Femur (tissue), 1 donor: ENCODE measurements around the gene LPP.

Source experiments
- DNase-seq: peaks from one replicate; pipeline ENCODE4 v3.0.0-alpha.2; 2017

LPP gene

DNA sequence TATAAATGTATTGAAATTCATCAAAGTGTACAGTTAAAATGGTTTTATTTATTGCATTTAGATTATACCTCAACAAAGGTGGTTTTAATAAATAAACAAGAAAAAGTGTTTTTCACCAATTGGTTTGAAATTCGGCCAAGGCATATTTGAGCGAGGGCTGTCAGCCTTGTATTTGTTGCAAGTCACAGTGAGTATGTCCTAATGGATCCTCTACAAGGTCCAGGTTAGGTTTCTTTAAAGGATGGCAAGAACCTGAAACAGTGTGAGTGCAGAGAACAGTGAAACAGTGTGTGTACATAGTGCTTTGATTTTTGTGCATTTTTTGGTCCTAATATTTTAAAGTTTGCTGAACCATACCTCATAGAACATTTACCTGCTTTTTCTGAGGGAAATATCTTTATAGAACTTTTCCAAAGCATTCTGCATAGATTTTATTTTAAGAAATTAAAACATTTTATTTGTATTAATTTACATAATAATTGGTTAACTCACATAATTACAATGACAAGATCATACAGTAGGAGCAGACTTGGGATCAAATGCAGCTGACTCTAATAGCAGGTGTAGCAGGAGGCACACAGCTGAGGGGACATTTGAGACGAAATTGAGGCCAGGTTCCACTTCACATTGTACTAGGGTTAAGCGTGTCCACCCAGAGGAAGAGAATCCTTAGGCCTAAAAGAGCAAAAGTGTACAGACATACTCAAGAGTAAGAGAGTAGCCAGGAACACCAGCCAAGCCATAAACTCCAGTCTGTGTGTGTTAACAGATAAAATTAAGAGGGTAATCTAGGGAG is 589.0 kb downstream of the LPP start:
- DNase-seq, result no peak

DNA sequence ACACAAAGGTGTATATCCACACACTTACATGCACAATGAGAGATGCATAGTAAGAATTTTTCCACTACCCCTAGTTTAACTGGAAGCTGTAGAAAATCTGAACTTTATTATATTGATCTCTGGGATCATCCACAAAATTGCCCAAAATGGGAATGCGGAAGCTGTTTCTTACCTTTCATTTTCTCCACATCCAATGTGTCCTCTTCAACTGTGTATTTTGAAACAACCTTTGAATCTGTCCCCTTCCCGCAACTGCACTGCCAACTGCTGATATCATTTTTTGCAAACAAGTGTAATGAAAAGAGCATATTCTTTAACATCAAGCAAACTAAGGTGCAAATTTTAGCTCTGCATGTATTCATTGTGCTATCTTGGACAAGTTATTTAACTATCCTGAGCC is 590.2 kb downstream of the LPP start:
- DNase-seq, result no peak

DNA sequence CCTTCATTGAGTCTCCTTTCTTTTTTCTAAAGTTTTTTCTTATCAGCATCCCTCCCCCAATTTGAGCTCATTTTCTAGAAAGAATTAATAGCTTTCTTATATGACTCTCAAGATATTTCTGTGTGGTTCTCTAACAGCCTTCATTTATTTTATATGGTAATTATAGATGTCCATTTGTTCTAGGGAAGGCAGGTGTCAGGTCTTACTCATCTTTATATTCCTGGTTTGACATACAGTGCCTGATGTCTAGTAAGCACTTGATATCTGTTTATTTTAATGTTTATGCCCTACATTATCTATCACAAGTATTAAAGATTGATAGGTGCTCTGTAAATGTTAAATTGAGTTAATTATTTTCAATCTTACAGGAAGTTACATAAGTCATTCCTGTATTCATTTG is 591.1 kb downstream of the LPP start:
- DNase-seq, result no peak

DNA sequence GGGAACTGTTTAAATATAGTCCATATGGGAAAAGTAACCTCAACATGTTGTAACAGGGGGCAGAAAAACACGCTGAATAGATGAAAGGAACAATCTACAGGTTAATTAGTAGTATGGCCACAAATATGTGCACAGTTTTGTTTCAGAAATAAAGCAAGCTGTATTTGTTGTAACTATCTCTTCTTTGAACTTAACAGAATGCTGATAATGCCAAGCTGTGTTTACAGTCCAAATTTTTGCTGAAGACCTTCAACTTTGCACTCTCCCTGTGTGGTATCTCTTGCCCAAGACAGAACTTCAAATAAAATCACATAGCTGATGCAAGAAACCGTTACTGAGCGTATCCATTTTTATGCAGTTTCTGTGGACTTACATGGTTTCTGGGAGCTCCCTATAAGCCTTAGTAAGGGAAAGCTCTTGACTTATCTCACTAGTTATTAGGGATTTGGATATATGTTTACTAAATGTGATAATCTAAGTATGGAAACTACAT is 592.4 kb downstream of the LPP start:
- no peak for DNase-seq

DNA sequence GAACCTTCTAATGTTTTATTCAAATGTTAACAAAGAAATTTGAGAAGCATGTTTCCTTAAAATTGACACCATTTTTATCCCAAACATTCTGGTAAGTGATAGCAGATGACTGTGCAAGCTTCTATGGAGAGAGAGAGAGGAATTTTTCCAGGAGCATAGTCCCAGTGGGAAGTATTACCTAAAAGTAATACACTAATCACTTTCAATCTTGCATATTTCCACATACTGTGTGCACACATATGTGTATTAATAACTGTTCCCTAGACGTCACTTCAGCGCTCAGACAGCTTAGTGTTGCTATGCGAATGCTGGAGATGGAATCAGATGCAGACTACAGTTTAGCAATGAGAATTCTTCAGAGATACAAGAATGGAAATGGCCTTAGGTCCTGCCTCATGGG is 593.5 kb downstream of the LPP start:
- DNase-seq, result no peak

DNA sequence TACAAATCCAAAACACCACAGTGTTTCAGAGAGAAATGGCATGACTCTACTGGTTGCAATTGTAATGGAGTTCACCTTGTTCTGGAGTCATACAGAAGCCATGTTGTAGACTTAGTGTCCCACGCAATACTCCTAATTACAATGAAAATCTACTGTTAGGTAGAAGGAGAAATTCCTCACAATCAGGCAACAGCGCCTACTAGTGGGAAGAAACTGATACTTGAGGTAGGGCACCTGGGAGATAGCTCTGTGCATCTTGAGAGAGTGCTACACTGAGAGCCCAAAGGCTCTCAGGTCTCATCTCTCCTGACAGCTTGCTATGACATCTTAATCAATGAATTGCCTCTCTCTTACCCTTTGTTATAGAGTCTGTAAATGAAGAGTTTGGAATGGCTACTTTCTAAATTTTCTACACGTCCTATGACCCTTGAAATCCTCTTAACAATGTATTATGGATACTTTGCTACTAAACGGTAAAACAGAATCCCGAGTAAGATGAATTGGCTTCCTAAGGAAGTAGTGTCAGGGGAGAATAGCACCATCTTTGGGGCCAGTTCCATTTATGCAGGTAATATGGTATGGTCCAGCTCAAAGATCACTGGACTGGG is 595.2 kb downstream of the LPP start:
- no peak for DNase-seq

DNA sequence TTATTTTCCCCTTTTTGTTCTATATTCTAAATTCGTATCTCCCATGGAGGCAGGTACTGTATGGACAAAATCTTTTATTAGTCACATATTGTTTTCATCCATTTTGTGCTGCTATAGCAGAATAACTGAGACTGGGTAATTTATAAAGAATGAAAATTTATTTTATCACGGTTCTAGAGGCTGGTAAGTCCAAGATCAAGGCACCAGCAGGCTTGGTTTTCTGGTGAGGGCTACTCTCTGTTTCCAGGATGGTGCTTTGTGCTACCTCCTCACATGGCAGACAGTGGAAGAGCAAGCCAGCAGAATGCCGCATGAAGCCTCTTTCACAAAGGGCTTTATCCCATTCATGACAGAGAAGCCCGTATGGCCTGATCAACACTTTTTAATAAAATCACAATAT is 595.9 kb downstream of the LPP start:
- no peak for DNase-seq

DNA sequence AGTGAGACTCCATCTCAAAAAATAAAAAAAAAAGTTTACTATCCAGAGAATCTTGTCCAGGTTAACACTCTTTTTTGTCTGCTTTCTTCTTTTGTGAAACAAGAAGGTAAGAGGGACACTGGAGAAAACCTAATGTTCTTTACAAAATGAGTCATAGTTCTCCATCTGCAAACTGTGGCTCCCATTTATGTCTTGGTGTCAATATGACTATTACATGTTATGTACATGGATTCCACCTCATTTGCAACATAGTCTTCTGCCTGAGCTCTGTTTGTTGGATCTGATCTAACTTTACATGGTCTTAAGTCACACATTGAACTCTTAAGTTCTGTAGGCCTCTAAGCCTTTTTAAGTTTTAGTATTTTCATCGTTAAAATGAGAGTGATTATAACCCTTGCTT is 596.7 kb downstream of the LPP start:
- no peak for DNase-seq

DNA sequence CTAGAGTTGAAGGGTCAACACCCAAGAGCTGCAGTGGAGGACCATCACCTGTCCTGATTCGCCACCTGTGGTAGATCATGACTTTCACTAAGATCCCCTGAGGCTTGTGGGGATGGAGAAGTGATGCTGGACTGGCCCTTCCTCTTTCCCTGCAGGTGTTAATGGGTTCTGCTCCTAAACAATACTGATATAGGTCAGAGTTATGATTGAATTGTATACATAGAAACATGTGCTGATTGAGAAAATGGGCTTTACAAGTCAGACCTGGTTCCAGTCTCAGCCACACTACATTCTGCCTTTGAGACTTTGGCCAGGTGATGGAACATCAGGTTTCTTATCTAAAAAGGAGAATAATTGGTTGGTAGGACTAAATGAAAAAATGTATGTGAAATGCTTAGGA is 598.9 kb downstream of the LPP start:
- DNase-seq, result no peak

DNA sequence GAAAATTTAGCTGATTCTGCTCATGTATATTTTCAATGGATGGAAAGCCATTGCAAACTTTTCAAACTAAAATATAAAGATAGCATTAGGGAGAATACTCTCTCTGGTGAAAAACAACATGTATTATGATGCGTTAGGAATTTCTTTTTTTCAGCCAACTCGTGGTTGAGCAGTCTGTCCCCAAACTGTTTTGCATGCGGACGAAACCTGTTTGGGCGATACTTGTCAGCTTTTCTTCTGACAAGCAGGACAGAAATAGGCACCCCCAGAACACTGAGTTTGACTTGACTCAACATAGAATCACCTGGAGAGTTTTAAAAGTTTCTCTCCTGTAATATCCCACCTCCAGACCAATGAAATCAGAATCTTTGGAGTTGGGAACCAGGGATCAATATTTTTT is 600.3 kb downstream of the LPP start:
- no peak for DNase-seq

DNA sequence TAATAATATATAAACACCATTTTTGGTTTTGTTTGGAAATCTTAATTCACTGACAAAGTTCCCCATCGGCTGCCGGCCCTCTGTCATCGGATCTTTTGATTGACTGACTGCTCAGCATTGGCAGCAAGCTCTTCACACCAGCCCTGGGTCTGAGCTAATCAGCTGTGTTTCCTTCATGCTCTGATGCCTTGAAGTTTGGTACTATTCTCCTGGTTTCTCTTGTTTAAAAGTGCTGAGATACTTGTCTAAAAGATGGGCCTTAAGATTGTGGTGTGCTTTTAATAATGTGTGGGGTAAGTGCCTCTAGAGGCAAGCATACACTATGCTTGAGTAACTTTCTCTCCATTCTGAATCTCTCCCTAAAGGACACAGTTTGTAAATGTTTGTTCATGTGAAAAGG is 602.3 kb downstream of the LPP start:
- no peak for DNase-seq

DNA sequence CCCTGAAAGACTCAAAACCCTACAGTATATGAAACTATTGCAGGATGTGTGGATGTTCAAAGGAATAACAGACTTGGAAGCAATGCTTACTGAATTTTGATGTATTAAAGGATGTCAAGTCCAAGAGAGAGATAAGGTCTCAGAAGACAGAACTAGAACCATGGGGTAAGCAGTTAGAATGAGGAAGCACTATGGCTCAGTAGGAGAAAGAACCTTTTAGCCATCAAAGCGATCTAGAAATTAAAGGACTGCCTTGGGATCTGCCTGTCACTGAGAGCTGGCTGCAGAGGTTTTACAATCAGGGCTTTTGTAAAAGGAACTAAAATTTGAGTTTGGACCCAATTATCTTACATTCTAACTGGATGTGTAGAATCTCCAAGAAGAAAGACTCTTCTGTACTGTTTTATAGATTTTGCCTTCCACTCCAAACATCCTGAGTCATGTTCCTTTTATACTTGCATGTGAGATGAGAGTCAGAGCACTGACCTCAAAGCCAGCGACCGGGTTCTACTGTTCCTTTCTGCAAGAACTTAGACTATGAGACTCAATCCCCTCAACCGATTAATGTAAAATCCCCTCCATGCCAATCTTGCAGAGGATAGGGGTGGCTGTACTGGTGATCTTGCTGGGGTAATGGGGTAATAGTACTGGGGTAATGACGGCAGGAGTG is 605.5 kb downstream of the LPP start:
- no peak for DNase-seq

DNA sequence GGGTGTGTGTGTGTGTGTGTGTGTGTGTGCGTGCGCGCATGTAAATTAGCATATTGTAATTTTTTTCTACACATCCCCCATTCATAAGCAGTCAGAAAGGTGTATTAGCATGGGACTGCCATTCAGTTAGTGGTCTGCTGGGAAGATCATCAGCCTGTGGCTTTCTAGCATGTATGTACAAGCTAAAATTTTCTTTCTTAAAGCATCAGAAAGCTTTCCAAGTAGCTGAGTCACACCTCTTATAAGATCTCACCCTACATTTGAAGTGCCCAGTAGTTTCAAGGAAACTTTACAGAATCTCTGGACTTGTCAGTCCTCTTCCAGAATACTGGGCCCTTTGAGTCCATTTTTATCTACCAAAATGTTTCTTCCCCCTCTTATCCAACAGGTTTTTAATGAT is 606.5 kb downstream of the LPP start:
- DNase-seq, result no peak

DNA sequence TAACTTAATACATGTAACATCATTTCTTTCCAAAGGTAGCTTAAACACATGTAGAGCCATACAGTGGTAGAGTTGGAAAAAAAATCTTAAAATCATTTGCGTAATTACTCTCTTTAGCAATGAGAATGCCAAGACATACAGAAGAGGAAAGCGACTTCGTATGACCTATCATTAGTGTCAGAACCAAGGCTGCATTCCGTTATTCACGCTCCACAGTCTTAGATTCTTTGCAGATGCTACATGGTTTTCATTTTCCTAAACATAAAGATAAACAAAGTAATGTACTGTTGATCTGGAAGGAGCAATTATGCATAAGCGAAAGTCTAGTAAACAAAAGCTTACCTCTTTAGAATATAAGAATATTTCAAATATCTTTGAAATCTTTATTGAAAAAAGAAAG is 607.5 kb downstream of the LPP start:
- no peak for DNase-seq

DNA sequence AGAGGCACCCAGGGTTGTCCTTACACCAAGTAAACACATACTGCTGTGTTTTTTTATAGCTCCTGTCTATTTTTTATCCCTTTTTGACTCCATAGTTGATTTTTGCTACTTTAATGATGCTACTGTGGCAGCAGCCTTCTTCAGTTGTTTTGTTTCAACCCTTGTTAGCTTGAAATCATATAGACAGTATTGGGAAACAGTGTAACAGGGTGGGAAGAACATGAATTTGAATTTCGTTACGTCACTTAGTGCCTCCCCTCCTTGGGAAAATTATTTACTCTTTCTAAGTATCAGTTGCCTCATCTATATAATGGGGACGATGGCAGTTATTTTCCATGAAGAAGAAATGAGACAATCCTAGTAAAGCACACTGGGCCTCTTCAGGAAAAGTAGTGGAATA is 608.0 kb downstream of the LPP start:
- no peak for DNase-seq

DNA sequence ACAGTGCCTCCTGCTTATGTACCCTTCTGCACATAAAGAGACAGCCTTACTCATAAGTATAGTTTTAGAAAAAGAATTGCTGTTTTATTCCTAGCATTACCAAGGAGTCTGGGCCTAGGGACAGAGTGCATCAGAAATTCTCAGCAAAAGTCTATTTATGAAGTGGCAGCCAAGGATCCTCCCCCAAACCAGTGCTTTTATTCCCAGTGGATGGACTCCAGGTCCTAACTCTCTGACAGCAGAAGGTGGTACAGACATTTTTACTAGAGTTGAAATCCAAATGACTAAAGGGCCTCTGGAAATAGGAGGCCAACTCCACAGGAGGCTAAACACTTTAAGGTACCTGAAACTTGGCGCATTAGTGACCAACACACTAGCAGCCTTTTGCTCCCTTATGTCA is 610.7 kb downstream of the LPP start:
- no peak for DNase-seq

DNA sequence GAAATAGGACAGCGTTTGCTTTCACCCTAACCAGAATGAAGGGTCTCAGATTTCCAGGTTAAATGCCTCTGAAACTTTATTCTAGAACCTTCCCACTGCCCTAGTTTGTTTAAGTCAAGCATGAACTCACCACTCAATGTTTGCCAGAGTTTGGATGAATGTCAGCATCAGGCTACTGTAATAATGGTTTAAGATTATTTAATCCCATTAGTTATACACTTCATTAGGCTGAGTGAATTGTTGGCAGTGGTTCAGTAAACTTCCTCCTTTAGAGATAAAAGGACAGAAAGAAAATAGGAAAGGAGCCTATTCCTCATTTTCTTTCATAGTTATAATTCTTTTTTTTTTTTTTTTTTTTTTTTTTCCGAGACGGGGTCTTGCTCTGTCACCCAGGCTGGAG is 615.9 kb downstream of the LPP start:
- DNase-seq, result no peak

DNA sequence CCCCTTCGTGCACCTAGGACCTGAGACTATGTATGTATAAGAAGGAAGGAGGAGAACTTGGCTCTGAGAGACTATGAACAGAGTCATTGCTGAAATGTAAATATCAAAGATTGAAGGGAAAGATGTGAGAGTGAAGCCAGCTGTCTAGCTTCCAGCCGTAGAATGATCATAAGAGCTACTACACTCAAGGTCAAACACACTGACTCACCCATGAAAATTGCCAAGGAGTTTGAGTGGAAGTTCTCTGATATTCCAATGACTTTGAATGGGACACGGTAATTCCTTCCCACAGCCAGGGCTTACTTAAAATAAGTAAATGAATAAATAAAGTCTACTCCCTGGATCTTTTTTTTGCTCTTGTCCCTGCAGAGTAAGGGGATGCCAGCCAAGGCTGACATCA is 618.9 kb downstream of the LPP start:
- no peak for DNase-seq

DNA sequence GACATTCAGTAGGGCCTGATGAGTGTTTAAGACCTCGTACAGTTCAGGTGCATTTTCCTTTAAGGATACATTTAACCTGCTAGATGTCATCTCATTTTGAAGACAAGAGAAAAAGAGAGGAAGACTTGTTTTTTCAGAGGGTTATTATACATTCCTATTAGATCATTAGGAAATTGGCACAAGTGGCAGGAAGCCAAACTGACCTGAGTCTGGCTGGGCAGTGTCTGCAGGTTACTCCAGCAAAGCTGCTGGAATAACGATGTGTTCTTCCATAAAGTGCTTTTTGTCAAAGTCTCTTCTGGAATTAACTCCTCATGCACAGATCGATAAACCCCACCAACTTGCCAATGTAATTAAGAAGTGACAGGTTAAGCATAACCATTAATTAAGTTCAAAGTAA is 621.5 kb downstream of the LPP start:
- DNase-seq, result no peak

DNA sequence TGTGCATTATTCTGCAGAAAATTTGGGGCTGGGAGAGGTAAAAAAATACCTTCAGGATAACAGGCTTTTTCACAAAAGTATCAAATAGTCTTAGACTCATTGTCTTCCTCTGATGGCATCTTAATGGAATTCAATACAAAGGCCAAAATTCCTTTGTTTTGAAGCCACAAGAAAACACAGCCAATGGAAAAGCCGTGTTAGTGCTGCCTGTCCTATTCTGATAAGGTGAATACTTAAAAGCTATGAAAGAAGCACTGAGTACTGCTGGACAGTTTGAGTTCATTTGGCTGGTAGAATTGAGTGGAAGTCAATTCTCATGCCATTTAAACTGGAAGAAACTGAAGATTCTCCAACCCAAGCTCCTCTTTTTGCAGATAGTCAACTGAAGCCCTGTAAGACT is 622.5 kb downstream of the LPP start:
- no peak for DNase-seq

DNA sequence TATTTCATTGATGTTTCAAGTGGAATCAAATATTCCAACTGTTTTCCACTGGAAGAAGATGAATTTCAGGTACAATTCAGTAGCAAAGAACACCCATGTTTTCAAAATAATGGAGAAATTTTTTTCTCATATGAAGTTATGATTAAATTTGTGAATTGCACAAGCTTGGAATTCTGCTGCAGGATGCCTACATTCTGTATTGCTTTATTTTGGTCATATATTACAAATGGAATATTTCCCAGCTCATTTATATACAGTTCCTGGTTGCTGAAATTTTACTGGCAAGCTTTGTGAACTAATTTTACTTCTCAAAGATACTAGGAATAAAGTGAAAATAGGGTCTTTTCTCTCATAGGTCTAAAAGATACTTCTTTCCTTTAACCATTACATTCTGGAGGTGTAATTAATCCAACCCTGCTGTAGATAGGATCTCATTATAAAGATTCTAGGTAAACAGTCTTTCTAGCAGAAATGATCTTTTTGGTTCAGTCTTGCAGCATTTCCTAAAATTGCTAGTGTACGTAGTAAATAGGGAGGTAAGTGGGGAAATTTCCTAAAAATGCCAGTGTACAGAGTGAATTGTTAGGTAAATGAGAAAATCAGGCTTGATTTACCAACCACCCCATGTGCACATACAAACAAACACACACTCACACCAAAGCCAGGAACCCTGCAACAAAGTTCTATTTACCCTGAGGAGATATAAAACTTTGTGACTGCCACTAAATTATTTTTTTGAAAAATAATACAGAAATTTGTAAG is 624.3 kb downstream of the LPP start:
- no peak for DNase-seq

DNA sequence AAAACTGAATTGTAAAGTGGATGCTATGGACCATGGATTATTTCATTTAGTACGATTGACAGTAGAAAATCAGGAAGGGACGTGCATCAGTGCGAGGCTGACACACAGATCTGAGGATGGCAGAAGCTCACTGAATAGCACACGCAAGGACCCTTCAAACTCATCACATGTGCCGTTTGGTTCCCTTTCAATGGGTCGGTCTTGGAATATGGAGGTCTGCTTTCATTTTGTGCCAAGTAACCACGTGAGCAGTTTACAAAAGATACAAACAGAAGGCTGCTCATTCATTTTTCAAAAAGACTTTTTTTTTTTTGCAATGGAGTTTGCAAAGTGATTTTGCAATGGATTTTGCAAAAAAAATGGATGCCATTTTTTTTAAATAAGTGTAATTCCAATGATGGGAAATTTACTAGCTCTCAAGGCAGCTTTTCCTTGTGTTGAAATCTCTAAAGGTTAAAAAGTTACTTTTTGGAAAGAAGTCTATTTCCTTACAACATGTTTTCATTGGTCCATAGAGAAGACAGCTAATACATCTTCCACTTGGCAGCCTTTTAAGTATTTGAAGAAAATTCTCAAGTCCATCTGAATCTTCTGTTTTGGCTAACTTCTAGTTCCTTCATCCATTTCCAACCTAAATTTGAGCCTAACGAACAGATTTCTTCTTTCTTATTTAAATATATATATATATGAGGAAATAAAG is 625.5 kb downstream of the LPP start:
- DNase-seq, result no peak
